ENCODE data around the gene PTPRG. TPM values are rescaled to one million over a fixed set of nuclear protein-coding genes. Genes with fewer than 3 reads are reported as not detected.

PTPRG gene
- total and polyA plus RNA-seq, 2 experiments from 2014 or later, result 24.4 to 131 TPM

- Histone ChIP-seq H3K27ac (ENCODE audit: low read depth) (no peak overlapping the region), H4K20me1 (replicated peaks; ENCODE audit: insufficient read depth) (peaks cover 6% of the 10 kb centered on the region; the same call in 1 of the 2 replicates), H3K36me3 (ENCODE audit: insufficient read depth) (no peaks in the 10 kb centered on the region; the same call in 1 of the 2 replicates), H3K4me3 (no peak overlapping the region), H3K27me3 (ENCODE audit: insufficient read depth) (no peaks in the 10 kb centered on the region), H3K9me2 (ENCODE audit: insufficient read depth) (no peaks in the 10 kb centered on the region), H3K4me2 (no peak overlapping the region), H3K79me2 (replicated peaks; ENCODE audit: insufficient read depth) (peaks cover 85% of the 10 kb centered on the region), H2AFZ (no peak overlapping the region), H3K4me1 (ENCODE audit: insufficient read depth) (peaks cover 7% of the 10 kb centered on the region; the same call in 1 of the 2 replicates), H3F3A (replicated peaks; ENCODE audit: low read depth) (no peaks in the 10 kb centered on the region)
- Mint-ChIP-seq H3K27me3 (ENCODE audit: insufficient read depth, low read depth, poor library complexity) (peaks cover 2% of the 10 kb centered on the region), H3K4me1 (peaks cover 20% of the 10 kb centered on the region), H3K36me3 (ENCODE audit: low read depth) (peaks cover 14% of the 10 kb centered on the region; the same call in 2 of the 3 replicates), H3K4me3 (no peak overlapping the region), H3K9me3 (no peaks in the 10 kb centered on the region), H3K27ac (no peak overlapping the region)
- no peak for TF ChIP-seq ETS1 (IDR thresholded peaks at IDR 0.05)
- TF ChIP-seq NANOG (IDR thresholded peaks at IDR 0.05; ENCODE audit: borderline replicate concordance), result no peak
- no peak for TF ChIP-seq REST (IDR thresholded peaks at IDR 0.05; ENCODE audit: unreplicated experiment)
- no peak for TF ChIP-seq CREB1 (CRISPR knock-in tag; IDR thresholded peaks at IDR 0.05; ENCODE audit: low read depth)
- no peak for TF ChIP-seq ZNF331 (CRISPR knock-in tag; IDR thresholded peaks at IDR 0.05; ENCODE audit: low read depth)
- no peak for TF ChIP-seq EZH2phosphoT487 (IDR thresholded peaks at IDR 0.05; ENCODE audit: unreplicated experiment)
- TF ChIP-seq ZNF462 (CRISPR knock-in tag; IDR thresholded peaks at IDR 0.05), result no peak
- ATAC-seq (no peak), DNase-seq (ENCODE audit: low spot score) (no peak)
These were observed 258.5 kb downstream of the PTPRG start for GRCh38 chr3:61819861-61820260.

Measured in GM23338 (cell line).